Body of pancreas (tissue), 4 donors: Measurements from ENCODE around the gene TRIM71. TPM values are rescaled to one million over a fixed set of nuclear protein-coding genes. Genes with fewer than 3 reads are reported as not detected.

Experiments used
- ATAC-seq: fragments of 150-250 bp; one replicate; pipeline ENCODE4 v1.9.1; 2016
- DNase-seq, 4 donors: peaks; one replicate each; pipeline ENCODE4 v3.0.0-alpha.2; 2019
- H3K27ac ChIP-seq, 4 donors: fragments of 200-600 bp; sonication (generic); 1 replicate in 3 of 4; 2 replicates in 1 of 4; pipeline versions ENCODE4 v1.5.1 to v1.6.1; 2016 to 2019; ENCODE audit warnings: mild to moderate bottlenecking in 1 of 4, mixed read lengths in 1 of 4, moderate library complexity in 1 of 4
- H3K27me3 ChIP-seq, 2 donors: fragments of 200-600 bp; sonication (generic); one replicate each; pipeline ENCODE4 v1.6.0; 2016; ENCODE audit warnings: mild to moderate bottlenecking in 1 of 2
- H3K36me3 ChIP-seq, 2 donors: fragments of 200-600 bp; sonication (generic); replicated peaks in 1 of 2; 2 replicates each; pipeline ENCODE4 v1.5.1; 2016; ENCODE audit warnings: low read depth in 2 of 2; ENCODE audit not compliant: insufficient read depth in 1 of 2
- H3K4me1 ChIP-seq: fragments of 200-600 bp; sonication (generic); one replicate; pipeline ENCODE4 v1.6.0; 2016
- H3K4me3 ChIP-seq, 2 donors: fragments of 200-600 bp; sonication (generic); 1 replicate in 1 of 2; 2 replicates in 1 of 2; pipeline ENCODE4 v1.5.1; 2016 to 2019
- H3K9me3 ChIP-seq, 3 donors: fragments of 200-600 bp; sonication (generic); 1 replicate in 2 of 3; 2 replicates in 1 of 3; pipeline ENCODE4 v1.5.1; 2016
- CTCF ChIP-seq, 7 experiments: fragments of 450-650 bp in 4 of 7; fragments of 200-600 bp in 3 of 7; sonication (generic) in 3 of 7; IDR thresholded peaks; one replicate each; pipeline ENCODE4 v1.5.1; 2016 to 2019; ENCODE audit warnings: antibody characterized with exemption in 7 of 7
- POLR2A ChIP-seq, 3 donors: fragments of 450-650 bp; IDR thresholded peaks; one replicate each; pipeline ENCODE4 v1.6.1; 2016; ENCODE audit warnings: antibody characterized with exemption in 3 of 3, mild to moderate bottlenecking in 2 of 3
- WGBS, 2 donors: methylation state at CpG; one replicate each; pipeline ENCODE4 v1.1.5; 2017; 5-methylcytosine and 5-hydroxymethylcytosine counted together
- intact Hi-C: fragments of 100-400 bp; cut with DNase I; formaldehyde crosslinking; loops from one replicate; pipeline ENCODE4 v1.15.1; 2023
- total RNA-seq, 2 donors: library from RNA; depleted of rRNA; stranded (reverse); fragments of >200 nt; gene quantifications; one replicate each; pipeline ENCODE4 v1.1.0, GENCODE V29; 2016

The TRIM71 gene
- total RNA-seq, 2 donors from 2014 or later, result not detected

- no peak overlapping the region for H3K27ac ChIP-seq
- no peaks in the 10 kb centered on the region for H3K36me3 ChIP-seq
- DNase-seq, result no peak
- H3K9me3 ChIP-seq, result no peaks in the 10 kb centered on the region
- no peak overlapping the region for H3K4me3 ChIP-seq
- intact Hi-C loops, result no loop called here
- H3K27me3 ChIP-seq, result no peaks in the 10 kb centered on the region
- H3K4me1 ChIP-seq, result peaks cover 9% of the 10 kb centered on the region
- WGBS, 2 donors, result 85 to 96% methylated on average over 5 of the region's 5 CpGs
- ATAC-seq, result no peak
- TF ChIP-seq POLR2A (IDR thresholded peaks at IDR 0.05) (no peak), CTCF (IDR thresholded peaks at IDR 0.05) (no peak)
Measured at GRCh38 chr3:32837789-32838188, 20.0 kb downstream of the TRIM71 start.

GRCh38 chr3:32839714-32840085 lies 21.9 kb downstream of the TRIM71 start:
- WGBS, 2 donors, result 22 to 25% methylated on average over 4 of the region's 4 CpGs
- intact Hi-C loops, result no loop called here

GRCh38 chr3:32840086-32840841 lies 22.5 kb downstream of the TRIM71 start:
- 49 to 54% methylated on average over 4 to 5 of the region's 5 CpGs for WGBS, 2 donors
- Histone ChIP-seq H3K4me1 (peaks cover 7% of the 10 kb centered on the region), H3K9me3 (no peaks in the 10 kb centered on the region), H3K4me3 (no peak overlapping the region), H3K27me3 (no peaks in the 10 kb centered on the region), H3K27ac (no peak overlapping the region), H3K36me3 (no peaks in the 10 kb centered on the region)
- no peak for DNase-seq
- intact Hi-C loops, result no loop called here
- TF ChIP-seq POLR2A (IDR thresholded peaks at IDR 0.05), result no peak
- TF ChIP-seq CTCF (IDR thresholded peaks at IDR 0.05), result no peak
- no peak for ATAC-seq

More at GRCh38 chr3:32839714-32840085, 21.9 kb downstream of the TRIM71 start:
- Histone ChIP-seq H3K27me3 (no peaks in the 10 kb centered on the region), H3K9me3 (no peaks in the 10 kb centered on the region), H3K36me3 (no peaks in the 10 kb centered on the region), H3K4me1 (peaks cover 7% of the 10 kb centered on the region), H3K4me3 (no peak overlapping the region), H3K27ac (no peak overlapping the region)
- DNase-seq (no peak), ATAC-seq (no peak)
- no peak for TF ChIP-seq POLR2A (IDR thresholded peaks at IDR 0.05)
- TF ChIP-seq CTCF (IDR thresholded peaks at IDR 0.05), result no peak

- Histone ChIP-seq H3K27me3 (no peaks in the 10 kb centered on the region), H3K36me3 (no peaks in the 10 kb centered on the region), H3K4me1 (peaks cover 7% of the 10 kb centered on the region), H3K9me3 (no peaks in the 10 kb centered on the region), H3K4me3 (no peak overlapping the region), H3K27ac (no peak overlapping the region)
- DNase-seq, result no peak
- no peak for ATAC-seq
- TF ChIP-seq POLR2A (IDR thresholded peaks at IDR 0.05) (no peak), CTCF (IDR thresholded peaks at IDR 0.05) (no peak)
- intact Hi-C loops, result no loop called here
- 64 to 74% methylated on average over 12 of the region's 12 CpGs for WGBS, 2 donors
Measured at GRCh38 chr3:32841341-32841740, 23.5 kb downstream of the TRIM71 start.
